NOMO-1 treated with DMSO at 0.1 percent for 48 hours (cell line): Measurements from ENCODE around the gene RPRML.
A peak's percentile ranks its signal among the peaks of the same experiment; 100 is the strongest.

Experiments used
- DNase-seq: peaks from one replicate; lab custom pipeline; 2025; ENCODE audit not compliant: unreplicated experiment; lab: John Stamatoyannopoulos, UW

RPRML gene

DNA sequence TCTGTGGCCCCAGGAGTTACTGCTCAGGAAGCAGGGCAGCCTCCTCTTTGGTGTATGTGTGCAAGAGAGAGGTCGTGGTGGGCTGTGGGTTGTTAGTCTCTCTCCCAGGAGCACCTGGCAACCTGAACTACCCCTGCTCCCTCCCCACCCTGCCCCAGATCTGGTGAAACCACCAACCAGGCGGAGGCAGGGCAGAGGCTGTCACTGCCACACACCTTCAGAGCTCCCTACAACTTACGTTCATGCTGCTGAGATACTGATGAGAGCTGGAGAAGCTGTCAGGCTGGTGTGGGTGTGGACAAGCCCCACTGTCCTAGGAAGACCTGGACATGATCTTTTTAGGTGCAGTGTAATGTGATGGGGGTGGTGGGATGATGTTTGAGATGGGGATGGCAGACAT lies 31.8 kb downstream of the RPRML start:
- DNase-seq, result no peak

- DNase-seq, result no peak
Measured at GRCh38 chr17:46944931-46945330, 34.1 kb downstream of the RPRML start.

GRCh38 chr17:46943501-46944393 lies 35.3 kb downstream of the RPRML start:
- DNase-seq, result no peak

- DNase-seq, result no peak
Measured at GRCh38 chr17:46943218-46943500, 35.9 kb downstream of the RPRML start.

GRCh38 chr17:46942441-46943217 lies 36.4 kb downstream of the RPRML start:
- peak; percentile 53 for DNase-seq

- DNase-seq, result peak; percentile 61
Measured at GRCh38 chr17:46940692-46941404, 38.2 kb downstream of the RPRML start.

DNA sequence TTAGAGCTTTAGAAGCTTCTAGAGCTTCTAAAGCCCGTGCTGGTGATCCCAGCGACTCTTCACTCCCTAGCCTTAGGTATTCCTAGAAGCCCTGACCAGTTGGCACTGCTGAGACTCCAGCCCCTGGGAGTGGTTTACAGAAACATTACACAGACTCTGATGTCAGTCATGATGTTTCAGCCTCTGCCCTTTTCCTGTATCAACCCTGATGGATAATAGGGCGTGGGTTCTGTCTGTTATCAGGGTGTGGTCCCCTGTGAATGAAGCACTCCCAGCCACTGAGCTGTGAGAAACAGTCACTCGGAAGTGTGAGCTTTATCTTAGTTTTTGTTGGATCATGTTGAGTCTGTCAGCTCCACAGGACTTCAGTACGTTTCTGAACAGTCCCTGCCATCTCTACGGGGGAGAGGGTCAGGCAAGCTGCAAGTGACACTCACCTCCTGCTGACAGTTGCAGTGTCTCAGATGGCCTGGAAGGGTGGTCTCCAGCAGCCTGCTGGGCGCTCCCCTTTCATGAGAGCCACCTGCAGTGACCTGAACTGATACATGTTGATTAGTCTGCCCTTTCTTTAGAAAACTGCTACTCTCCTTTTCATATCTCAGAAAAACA lies 43.3 kb downstream of the RPRML start:
- DNase-seq, result no peak

DNA sequence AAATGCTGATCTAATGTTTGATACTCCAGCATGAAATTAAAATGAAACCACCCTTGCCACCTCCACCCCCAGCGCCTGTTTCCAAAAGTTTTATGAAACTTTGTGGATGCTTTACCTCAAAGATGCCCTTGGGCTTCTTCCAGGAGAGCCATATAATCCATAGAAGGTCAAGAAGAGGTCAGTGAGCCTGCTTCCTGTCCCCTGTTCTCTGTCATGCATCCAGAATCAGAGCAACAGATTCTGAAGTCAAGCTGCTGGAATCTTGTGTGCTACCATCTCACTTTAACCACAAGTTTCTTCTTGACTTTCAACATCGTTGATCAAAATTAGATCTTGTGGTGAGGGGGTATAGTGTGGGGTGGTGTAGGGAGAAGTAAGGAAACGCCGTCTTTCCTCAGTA lies 47.5 kb downstream of the RPRML start:
- no peak for DNase-seq

DNA sequence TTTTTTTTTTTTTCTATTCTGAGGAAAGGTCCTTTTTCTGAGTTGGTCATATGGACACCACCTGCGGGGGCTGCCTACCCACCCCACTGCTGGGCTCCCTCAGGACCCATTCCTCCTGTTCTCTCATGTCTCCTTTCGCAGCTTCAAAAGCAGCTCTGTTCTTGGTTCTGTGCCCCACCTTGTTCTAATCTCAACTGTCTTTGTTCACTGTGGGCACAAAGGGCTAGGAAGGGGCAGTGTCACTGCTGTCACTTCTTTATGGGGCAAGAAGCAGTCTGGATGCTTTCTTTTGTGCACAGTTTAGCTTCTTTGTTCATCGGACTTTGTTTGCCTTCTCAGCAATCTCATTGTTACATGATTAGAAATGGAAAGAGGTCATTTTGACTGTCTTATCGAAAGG lies 49.0 kb downstream of the RPRML start:
- no peak for DNase-seq

- DNase-seq, result no peak
Measured at GRCh38 chr17:46929413-46929812, 49.6 kb downstream of the RPRML start.

GRCh38 chr17:46928467-46929261 lies 50.4 kb downstream of the RPRML start:
- no peak for DNase-seq
